Kidney (tissue), 14 donors: Measurements from ENCODE around the gene FLYWCH1. TPM values are rescaled to one million over a fixed set of nuclear protein-coding genes. Genes with fewer than 3 reads are reported as not detected.

Source experiments
- DNase-seq, 5 donors: peaks; one replicate each; pipeline ENCODE4 v3.0.0-alpha.2; 2013 to 2020
- FAIRE-seq: peaks from 2 replicates; lab custom pipeline; 2012; peaks lifted over from hg19 to GRCh38; lab: Jason Lieb, UNC
- H3K27ac ChIP-seq, 2 donors: one replicate each; pipeline ENCODE4 v1.7.0; 2013; ENCODE audit warnings: low read depth in 2 of 2, low read length in 2 of 2, inconsistent platforms in 1 of 2
- H3K27me3 ChIP-seq: one replicate; pipeline ENCODE4 v1.7.1; 2013; ENCODE audit warnings: low read length, inconsistent platforms; ENCODE audit not compliant: control insufficient read depth, insufficient read depth
- H3K36me3 ChIP-seq, 3 donors: one replicate each; pipeline versions ENCODE4 v1.7.0 to v1.7.1; 2013; ENCODE audit warnings: low read length in 3 of 3, control low read depth in 1 of 3, inconsistent platforms in 1 of 3; ENCODE audit not compliant: insufficient read depth in 3 of 3, control insufficient read depth in 2 of 3
- H3K4me1 ChIP-seq, 3 donors: one replicate each; pipeline versions ENCODE4 v1.7.0 to v1.7.1; 2013; ENCODE audit warnings: low read length in 3 of 3, inconsistent platforms in 1 of 3, low read depth in 1 of 3; ENCODE audit not compliant: control insufficient read depth in 2 of 3, insufficient read depth in 2 of 3
- H3K4me3 ChIP-seq, 3 donors: one replicate each; pipeline versions ENCODE4 v1.7.0 to v1.8.1; 2013; ENCODE audit warnings: low read length in 3 of 3, control low read depth in 1 of 3, inconsistent platforms in 1 of 3
- H3K9ac ChIP-seq, 3 donors: one replicate each; pipeline versions ENCODE4 v1.7.0 to v1.7.1; 2013; ENCODE audit warnings: low read length in 3 of 3, control low read depth in 1 of 3, inconsistent platforms in 1 of 3
- H3K9me3 ChIP-seq, 3 donors: one replicate each; pipeline versions ENCODE4 v1.7.0 to v1.7.1; 2013; ENCODE audit warnings: low read length in 3 of 3, control low read depth in 1 of 3, inconsistent platforms in 1 of 3; ENCODE audit not compliant: control insufficient read depth in 2 of 3, insufficient read depth in 1 of 3
- intact Hi-C: fragments of 100-400 bp; cut with DNase I; formaldehyde crosslinking; loops from one replicate; pipeline ENCODE4 v1.11.1; 2022
- polyA plus RNA-seq: library from polyadenylated mRNA; stranded (reverse); fragments of 350-450 nt; fragmentation: Illumina TruSeq; extraction: RNeasy Lipid Tissue Mini Kit (QIAGEN cat#74804); gene quantifications from one replicate; pipeline ENCODE4 v1.2.3, GENCODE V29; 2014; ENCODE audit warnings: low read depth, low replicate concordance; ENCODE audit not compliant: insufficient read depth
- total RNA-seq: library from RNA; stranded (reverse); fragmentation: NEBNext Ultra II Directional; extraction: Animal tissue kit (Norgen Biotek cat#: 25700); gene quantifications from one replicate; pipeline ENCODE4 v1.2.1, GENCODE V29; 2021
- TF ChIP-seq, protein P1 (sequence below): IDR thresholded peaks from 3 replicates; pipeline ENCODE4 v1.5.1; 2012; ENCODE audit warnings: mild to moderate bottlenecking, moderate library complexity, borderline replicate concordance; ENCODE audit not compliant: insufficient read depth; ENCODE audit errors: extremely low read depth
- donor health status: control.
- donor health status: control.
- donor health status: control.
- donor health status: control.
- donor health status: control.
- donor health status: DM: yes; HTN: yes; CAD: no.
- donor health status: Normal renal cell carcinoma (clear cell type).

FLYWCH1 gene
- total and polyA plus RNA-seq, 2 donors from 2014 or later = 24.5 to 36.8 TPM

DNA sequence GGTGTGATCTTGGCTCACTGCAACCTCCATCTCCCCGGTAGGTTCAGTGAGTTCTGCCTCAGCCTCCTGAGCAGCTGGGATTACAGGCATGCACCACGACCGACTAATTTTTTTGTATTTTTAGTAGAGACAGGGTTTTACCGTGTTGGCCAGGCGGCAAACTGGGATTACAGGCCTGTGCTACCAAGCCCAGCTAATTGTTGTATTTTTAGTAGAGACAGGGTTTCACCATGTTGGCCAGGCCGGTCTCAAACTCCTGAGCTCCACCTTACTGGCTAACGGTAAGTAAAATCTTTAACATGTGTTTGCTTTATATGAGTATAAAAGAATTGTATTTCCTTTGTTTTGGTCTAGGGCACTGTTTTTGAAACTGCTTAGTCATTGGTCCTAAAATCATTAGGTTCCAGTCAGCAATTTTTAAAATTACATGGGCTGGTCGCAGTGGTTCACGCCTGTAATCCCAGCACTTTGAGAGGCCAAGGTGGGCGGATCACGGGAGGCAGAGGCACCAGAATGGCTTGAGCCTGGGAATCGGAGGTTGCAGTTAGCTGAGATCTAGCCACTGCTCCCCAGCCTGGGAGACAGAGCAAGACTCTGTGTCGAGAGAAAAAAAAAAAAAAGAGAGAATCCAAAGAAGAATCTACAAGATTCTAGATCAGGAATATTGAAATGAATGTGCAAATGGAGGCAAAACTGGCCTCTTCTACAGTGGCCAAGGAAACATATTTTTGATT lies 3.6 kb downstream of the FLYWCH1 start:
- FAIRE-seq = no peak
- Histone ChIP-seq H3K27ac (no peak overlapping the region), H3K27me3 (no peaks in the 10 kb centered on the region), H3K4me1 (peaks cover 0 to 10% (median 0%) of the 10 kb centered on the region in 3 donors), H3K9ac (no peak overlapping the region), H3K36me3 (peaks cover 0 to 15% (median 4%) of the 10 kb centered on the region in 3 donors), H3K9me3 (no peaks in the 10 kb centered on the region), H3K4me3 (no peak overlapping the region)
- TF ChIP-seq, protein P1, sequence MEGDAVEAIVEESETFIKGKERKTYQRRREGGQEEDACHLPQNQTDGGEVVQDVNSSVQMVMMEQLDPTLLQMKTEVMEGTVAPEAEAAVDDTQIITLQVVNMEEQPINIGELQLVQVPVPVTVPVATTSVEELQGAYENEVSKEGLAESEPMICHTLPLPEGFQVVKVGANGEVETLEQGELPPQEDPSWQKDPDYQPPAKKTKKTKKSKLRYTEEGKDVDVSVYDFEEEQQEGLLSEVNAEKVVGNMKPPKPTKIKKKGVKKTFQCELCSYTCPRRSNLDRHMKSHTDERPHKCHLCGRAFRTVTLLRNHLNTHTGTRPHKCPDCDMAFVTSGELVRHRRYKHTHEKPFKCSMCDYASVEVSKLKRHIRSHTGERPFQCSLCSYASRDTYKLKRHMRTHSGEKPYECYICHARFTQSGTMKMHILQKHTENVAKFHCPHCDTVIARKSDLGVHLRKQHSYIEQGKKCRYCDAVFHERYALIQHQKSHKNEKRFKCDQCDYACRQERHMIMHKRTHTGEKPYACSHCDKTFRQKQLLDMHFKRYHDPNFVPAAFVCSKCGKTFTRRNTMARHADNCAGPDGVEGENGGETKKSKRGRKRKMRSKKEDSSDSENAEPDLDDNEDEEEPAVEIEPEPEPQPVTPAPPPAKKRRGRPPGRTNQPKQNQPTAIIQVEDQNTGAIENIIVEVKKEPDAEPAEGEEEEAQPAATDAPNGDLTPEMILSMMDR = no peak
- DNase-seq = no peak
- intact Hi-C loops = no loop called here

DNA sequence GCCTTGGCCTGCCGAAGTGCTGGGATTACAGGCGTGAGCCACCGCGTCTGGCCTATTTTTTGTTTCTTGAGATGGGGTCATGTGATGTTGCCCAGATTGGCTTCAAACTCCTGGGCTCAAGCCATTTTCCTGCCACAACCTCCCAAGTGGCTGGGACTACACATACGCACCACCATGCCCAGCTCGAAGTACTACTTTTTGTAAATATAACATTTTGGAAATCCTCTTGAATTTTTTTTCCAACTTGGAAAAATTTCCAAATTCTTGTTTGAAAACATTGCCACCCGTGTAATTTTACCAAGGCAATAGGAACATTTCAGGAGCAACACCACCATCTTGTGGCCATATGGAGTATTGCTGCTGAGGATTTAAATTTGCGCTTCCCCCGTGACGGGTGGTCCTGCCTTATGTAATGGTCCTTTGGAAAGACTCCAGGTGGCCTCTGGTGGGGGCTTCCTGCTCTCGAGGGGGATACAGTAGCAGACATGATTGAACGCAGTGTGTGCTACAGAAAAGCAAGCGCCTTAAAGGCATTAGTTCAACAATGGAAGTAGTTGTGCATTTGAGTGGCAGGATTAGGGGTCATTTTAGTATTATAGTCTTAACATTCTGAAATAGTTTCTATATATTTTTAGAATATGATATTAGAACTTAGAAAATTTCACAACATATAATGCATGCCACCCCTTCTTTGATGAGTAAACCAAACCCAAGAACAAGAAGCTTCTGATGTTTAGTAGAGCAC lies 8.0 kb downstream of the FLYWCH1 start:
- peak in 4 of 5 donors; percentile 75 to 89 (median 80) for DNase-seq
- Histone ChIP-seq H3K4me1 (peaks cover 0 to 2% (median 0%) of the 10 kb centered on the region in 3 donors), H3K27ac (no peak overlapping the region), H3K9ac (no peak overlapping the region), H3K36me3 (peaks cover 0 to 19% (median 4%) of the 10 kb centered on the region in 3 donors), H3K9me3 (no peaks in the 10 kb centered on the region), H3K4me3 (no peak overlapping the region), H3K27me3 (no peaks in the 10 kb centered on the region)
- TF ChIP-seq, protein P1 = peak; percentile 89
- intact Hi-C loops = no loop called here
- peak; percentile 61 for FAIRE-seq

DNA sequence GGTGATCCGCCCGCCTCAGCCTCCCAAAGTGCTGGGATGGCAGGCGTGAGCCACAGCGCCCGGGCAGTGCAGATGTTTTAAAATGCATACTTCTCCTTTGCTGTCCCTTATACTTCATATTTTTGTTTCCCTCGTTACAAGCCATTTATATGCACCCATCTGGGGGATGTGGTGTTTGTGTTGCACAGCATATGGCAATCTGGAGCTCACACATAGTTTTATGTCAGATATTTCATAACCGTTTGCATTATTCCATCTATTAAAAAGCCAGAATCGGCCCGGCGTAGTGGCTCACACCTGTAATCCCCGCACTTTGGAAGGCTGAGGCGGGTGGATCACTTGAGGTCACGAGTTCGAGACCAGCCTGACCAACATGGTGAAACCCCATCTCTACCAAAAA lies 11.8 kb downstream of the FLYWCH1 start:
- H3K9me3 ChIP-seq = no peaks in the 10 kb centered on the region
- TF ChIP-seq, protein P1 = no peak
- H3K9ac ChIP-seq = no peak overlapping the region
- no peak overlapping the region for H3K4me3 ChIP-seq
- H3K36me3 ChIP-seq = peaks cover 0 to 10% (median 6%) of the 10 kb centered on the region in 3 donors
- no peak for FAIRE-seq
- H3K4me1 ChIP-seq = peaks cover 0 to 4% (median 0%) of the 10 kb centered on the region in 3 donors
- no peak for DNase-seq
- no peaks in the 10 kb centered on the region for H3K27me3 ChIP-seq
- intact Hi-C loops = no loop called here
- no peak overlapping the region for H3K27ac ChIP-seq
